COLO668 (cell line): ENCODE measurements around the gene RMP24.

ENCODE experiments used
- DNase-seq: peaks from one replicate; lab custom pipeline; 2025; ENCODE audit not compliant: unreplicated experiment; lab: John Stamatoyannopoulos, UW

RMP24 gene

DNA sequence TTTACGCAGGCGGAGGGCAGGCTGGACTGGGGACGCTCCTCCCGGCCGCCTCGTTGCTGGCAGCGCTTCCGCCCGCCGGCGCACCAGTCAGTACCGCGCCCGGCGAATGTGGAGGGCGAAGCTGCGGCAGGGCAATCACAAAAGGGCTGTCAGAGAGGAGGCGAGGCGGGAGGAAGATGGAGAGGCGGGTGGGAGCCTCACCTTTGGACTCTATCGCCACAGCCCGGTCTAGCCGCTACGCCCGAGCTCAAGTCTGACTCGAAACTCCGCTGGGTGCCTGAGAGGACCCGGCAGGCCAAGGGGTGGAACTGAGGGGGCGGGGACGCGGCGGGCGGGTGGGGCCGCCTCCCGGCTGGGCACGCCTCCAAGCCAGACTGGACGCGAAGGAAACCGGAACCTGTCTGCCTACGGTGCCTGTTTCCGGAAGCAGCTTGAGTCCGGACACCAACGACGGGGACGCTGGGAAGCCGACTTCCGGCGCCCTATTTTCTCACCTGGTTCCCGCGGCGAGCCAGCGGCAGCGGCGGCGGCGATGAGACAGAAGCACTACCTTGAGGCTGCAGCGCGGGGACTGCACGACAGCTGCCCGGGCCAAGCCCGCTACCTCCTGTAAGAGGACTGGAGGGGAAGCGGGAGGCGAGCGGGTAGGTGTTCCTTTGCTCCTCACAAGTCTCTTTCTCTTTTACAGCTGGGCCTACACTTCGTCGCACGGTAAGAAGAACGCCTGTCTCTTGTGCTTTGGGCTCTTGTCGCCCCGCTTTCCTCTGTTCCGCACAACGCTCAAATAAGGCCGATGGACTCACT lies at the start of gene RMP24:
RMP24 (plus strand) TSS at position 483 of the 804 bp plus-strand sequence.
- peak; percentile 98 for DNase-seq

DNA sequence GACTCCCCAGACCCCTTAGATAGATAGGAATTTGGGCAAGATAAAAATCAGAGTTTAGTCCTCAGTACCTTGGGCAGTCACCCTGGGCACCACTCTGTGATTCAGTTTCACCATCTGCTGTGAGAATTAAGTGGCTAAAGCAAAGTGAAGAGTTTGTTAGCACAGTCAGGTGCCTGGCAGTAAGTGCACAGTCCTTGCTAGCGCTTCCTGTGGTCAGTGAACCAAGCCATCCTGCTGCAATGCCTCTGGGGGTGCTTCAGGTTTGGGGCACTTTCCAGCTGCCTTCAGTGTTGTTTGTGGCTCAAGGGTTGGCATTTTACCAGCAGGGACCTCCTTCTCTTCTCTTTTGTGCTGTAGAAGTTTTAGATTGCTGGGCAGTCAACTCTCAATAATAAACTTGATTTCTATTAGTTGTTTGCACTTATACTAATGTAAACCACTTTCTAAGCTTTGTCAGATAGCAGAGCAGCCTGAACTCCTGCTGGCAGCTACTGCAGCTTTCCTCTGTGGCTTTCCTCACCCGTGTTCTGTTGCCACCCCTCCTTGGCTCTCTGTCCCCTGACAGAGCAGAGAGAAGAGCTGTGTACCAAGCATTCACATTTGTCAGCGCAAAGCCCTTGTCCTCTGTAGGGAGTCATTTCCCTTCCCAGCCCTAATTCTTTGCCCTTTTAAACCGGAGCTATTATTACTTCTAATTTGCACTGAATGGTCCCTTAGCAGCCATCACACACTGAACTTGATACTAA lies 48.4 kb upstream of the RMP24 start:
- DNase-seq, result no peak

DNA sequence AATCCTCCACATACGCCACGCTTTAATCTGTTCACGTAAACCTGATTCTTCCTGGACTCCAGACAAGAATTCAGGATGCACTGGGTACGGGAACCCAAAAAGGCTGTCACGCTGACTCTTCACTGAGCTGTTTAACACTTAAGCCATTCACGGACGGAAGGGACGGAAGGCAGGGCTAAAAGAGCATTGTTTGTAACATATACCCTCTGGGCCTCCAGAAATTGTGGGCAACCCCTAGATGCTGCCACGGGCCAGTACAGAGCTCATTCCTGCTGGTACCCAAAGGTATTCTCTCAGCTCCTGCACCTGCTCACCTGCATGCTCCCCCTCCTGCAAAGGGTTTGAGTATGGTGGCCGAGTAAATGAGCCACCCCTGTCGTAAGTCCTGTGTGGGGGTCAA lies 45.6 kb upstream of the RMP24 start:
- DNase-seq, result no peak

DNA sequence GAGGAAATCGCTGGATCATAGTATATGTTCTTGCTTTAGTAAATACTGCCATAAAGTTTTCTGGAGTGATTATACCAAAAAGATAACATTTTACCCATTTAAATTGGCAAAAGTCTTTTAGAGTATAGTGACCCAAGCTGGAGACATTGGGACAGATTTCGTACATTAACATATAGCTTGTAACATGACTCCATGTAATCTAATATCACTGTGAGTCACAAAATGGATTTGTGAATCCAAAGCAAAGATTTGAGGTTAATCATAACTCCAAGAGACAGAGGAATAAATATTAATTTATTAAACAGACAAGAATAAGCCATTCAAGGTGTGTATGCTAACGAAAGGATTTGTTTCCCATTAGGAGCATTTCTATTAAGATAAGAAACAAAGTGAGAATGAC lies 45.0 kb upstream of the RMP24 start:
- no peak for DNase-seq

- peak; percentile 27 for DNase-seq
Observed at GRCh38 chr18:35933982-35934381, 38.5 kb upstream of the RMP24 start.

DNA sequence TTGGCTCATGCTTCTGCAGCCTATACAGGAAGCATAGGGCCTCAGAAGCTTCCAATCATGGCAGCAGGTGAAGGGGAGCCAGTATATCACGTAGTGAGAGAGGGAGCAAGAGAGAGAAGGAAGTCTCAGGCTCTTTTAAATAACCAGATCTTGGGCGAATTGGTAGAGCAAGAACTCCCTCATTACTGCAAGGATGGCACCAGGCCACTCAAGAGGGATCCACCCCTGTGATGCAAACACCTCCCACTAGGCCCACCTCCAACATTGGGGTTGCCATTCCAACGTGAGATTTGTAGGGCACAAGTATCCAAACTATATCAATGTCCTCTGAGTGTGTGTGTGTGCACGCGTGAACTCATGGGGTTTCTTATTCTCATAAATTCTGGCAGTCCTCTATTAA lies 37.6 kb upstream of the RMP24 start:
- DNase-seq, result no peak

GRCh38 chr18:35935805-35936204 lies 36.7 kb upstream of the RMP24 start:
- no peak for DNase-seq

DNA sequence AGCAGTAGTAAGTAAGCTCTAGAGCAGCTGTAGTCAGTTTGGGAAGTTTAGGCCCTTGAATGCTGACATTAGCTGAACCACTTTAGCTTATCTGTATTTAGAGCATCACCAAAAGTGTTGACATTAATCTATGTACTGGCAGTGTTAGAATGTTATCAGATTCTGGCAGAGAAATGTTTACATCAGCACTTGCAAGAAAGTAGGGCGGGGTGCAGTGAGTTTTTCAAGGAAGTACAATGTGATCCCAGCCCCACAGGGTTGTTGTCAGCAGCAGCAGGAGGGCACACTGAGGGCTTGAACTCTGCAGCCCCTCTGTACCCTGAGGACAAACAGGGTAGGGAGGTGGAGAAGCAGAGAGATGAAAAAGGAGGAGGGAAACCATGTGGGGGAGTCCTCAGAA lies 35.5 kb upstream of the RMP24 start:
- DNase-seq, result no peak

DNA sequence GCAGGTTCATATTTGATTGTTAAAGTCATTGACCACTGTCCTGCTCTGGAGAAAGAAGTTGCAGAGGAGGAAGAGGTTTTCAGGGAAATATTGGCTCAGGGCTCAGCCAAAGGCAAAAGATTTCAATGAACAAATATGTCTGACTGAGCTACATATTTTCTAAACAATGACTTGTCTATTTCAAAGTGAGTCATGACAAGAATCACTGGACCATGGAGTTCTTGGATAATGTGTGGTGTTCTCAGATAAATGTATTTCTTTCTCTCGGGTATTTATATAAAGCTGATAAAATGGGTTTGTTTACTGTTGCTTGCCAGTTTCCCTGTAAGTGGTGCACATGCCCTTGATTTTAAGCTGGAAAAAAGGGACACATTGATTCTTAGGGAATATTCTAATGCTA lies 34.3 kb upstream of the RMP24 start:
- no peak for DNase-seq

DNA sequence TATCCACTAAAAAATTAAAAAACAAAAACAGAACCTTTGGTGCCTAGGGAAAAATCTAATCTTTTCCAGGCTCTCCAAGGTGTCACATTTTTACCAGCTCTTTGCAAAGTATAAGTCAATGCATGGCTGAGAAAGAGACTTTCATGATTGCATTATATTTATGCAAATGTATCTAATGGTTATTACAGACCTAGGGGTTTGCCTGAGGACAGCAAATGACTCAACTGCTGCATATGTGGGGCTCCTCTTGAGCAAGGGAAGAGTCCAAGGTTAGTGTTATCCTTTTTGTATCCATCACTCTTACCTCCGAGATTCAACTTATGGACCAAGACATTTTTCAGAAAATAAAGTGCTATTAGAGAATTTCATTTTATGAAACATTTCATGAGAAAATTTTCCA lies 33.9 kb upstream of the RMP24 start:
- DNase-seq, result no peak

DNA sequence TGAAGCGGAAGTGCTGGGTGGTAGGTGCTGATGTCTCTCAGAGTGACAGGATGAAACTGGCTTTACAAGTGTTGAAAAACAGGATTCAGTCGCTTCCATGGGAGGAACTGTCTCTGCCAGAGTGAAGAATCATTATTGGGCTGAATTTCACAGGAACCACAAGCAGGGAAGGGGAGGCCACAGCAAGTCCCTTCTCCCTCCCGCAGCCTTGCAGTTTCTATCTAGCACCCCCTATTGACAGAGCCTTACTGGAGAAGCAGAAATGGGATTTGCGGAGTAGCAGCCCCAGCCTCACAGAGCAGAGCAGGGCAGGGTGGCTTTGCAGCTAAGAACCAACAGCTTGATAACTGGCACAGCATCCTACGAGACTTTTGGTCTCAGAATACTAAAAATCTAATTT lies 33.3 kb upstream of the RMP24 start:
- DNase-seq, result no peak

DNA sequence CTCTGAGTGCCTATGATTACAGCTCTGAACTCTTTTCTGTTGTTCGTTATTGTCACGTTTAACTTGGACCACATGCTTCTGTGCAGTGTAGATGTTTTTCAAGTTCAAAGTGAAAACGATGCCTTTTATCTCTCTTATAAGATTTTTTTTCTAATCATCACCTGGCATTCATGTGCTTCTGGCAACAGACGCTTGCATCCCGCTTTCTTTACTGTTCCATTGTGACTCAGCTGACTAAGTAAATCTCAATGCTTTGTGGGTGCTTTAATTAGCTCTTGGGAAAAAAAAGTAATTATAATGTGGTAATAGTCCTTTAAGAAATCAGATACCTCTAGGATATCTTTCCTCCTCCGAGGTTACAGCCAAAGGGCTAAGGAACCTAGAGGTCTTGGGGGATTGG lies 31.2 kb upstream of the RMP24 start:
- DNase-seq, result no peak

DNA sequence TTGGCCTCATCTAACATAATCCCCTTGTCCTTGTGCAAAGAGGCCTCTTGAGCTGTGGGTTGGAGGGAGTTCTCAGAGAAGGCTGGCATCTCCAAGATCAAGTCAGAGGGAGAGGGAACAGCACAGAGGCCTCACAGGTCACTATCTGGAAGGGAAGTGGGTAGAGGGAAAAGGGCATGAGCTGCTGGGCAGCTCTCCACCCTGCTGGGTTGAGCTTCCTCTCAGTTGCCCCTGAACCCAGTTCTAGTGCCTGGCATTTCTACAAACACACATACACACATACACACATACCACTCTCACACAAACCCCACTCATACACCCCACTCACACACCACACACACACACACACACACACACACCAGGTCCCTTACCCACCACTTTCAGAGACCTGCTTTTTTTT lies 30.3 kb upstream of the RMP24 start:
- no peak for DNase-seq

- no peak for DNase-seq
Observed at GRCh38 chr18:35942661-35943060, 29.8 kb upstream of the RMP24 start.

DNA sequence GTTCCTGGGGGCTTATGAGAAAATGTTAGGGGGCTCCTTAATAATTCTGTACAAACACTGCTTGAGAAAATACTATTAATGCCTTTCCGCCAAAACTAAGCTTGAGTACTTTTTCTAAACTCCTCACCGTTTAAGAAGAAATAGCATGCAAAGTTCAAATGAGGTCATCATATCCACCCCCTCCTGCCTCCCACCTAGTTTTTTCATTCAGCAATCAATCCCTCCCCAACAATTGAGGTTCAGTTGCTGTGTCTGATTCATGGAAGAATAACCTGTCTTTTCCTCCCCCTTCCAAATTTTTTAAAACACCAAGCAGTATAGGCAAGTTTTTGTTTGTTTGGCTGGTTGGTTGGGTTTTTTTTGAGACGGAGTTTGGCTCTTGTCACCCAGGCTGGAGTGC lies 24.4 kb upstream of the RMP24 start:
- DNase-seq, result no peak

DNA sequence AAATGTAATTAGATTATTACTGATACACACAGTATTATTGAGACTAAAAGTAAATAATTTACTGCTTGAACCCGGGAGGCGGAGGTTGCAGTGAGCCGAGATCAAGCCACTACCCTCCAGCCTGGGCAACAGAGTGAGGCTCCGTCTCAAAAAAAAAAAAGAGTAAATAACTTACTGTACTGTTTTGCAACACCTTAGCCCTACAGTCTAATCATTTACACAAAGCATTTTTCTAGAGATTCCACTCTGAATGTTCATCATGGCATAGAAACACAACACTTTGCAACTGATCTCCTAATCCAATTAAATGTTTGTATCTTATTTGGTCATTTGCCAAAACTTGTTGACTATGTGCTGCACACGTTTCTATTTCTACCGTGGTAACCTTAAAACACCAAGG lies 23.4 kb upstream of the RMP24 start:
- DNase-seq, result no peak

GRCh38 chr18:35949903-35950627 lies 22.4 kb upstream of the RMP24 start:
- DNase-seq, result peak; percentile 54

GRCh38 chr18:35950628-35950982 lies 21.9 kb upstream of the RMP24 start:
- no peak for DNase-seq

DNA sequence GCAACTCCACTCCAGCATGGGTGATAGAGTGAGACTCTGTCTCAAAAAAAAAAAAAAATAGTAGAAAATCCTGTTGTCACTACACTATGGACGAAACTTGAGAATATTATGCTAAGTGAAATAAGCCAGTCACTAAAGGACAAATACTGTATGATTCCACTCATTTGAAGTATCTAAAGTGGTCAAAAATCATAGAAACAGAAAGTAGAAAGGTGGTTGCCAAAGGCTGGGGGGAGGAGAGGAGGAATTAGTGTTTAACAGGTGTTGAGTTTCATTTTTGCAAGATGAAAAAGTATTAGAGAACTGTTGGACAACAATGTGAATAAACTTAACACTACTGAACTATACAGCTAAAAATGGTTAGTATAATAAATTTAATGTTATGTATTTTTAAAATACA lies 18.8 kb upstream of the RMP24 start:
- no peak for DNase-seq

- DNase-seq, result no peak
Observed at GRCh38 chr18:35956226-35956625, 16.3 kb upstream of the RMP24 start.

- DNase-seq, result no peak
Observed at GRCh38 chr18:35962320-35962719, 10.2 kb upstream of the RMP24 start.

- no peak for DNase-seq
Observed at GRCh38 chr18:35964319-35964718, 8.2 kb upstream of the RMP24 start.
